HepG2 (cell line): ENCODE measurements around the gene CES3. TPM values are rescaled to one million over a fixed set of nuclear protein-coding genes. Genes with fewer than 3 reads are reported as not detected.
"Not testable (repeated sequence)": the region's sequence is repeated elsewhere in the genome, so short reads cannot be mapped to it uniquely, and the experiment has no call there.

Experiments
- ATAC-seq: fragments of 200-7000 bp; cut with Tn5 transposase; 3 replicates; pipeline ENCODE4 v1.9.1; 2020; ENCODE audit warnings: mild to moderate bottlenecking, moderate library complexity
- BruUV-seq: library from RNA; stranded (reverse); fragments of 400-500 nt; replicated peaks from 2 replicates; lab custom pipeline; 2021; lab: Mats Ljungman, UMichigan
- CTCF ChIA-PET: fragments of 300-600 bp; formaldehyde crosslinking; extraction: SDS; loops from one replicate; lab custom pipeline; 2021; ENCODE audit warnings: low total read pairs, inconsistent platforms, low intra/inter-chr PET ratio; lab: Yijun Ruan, JAX
- POLR2A ChIA-PET: fragments of 350-600 bp; sonication (Branson Sonifier 250); formaldehyde crosslinking; loops from one replicate; lab custom pipeline; 2020; ENCODE audit warnings: antibody characterized with exemption, inconsistent platforms; lab: Yijun Ruan, JAX
- DNase-seq: peaks from one replicate; pipeline ENCODE4 v3.0.0-alpha.2; 2015; ENCODE audit warnings: low spot score
- FAIRE-seq: peaks from 3 replicates; lab custom pipeline; 2011; peaks lifted over from hg19 to GRCh38; lab: Jason Lieb, UNC
- H2AFZ ChIP-seq: one replicate; pipeline ENCODE4 v1.6.1; 2011; ENCODE audit warnings: low read length, inconsistent platforms
- H3K27ac ChIP-seq: fragments of 300-600 bp; 3 replicates; pipeline ENCODE4 v1.8.0; 2011; ENCODE audit warnings: mixed run types, mild to moderate bottlenecking, mixed read lengths, low read length, inconsistent platforms; ENCODE audit not compliant: insufficient read depth; ENCODE audit errors: extremely low read length
- H3K27me3 ChIP-seq, 2 experiments: fragments of 200-600 bp in 1 of 2; 2 replicates in 1 of 2; 3 replicates in 1 of 2; pipeline versions ENCODE4 v1.6.0 to v1.8.0; 2011; ENCODE audit warnings: low read length in 2 of 2, mild to moderate bottlenecking in 2 of 2, moderate library complexity in 2 of 2, inconsistent platforms in 1 of 2; ENCODE audit not compliant: insufficient read depth in 2 of 2, control insufficient read depth in 1 of 2
- H3K36me3 ChIP-seq, 2 experiments: fragments of 200-600 bp in 1 of 2; replicated peaks in 1 of 2; 2 replicates in 1 of 2; 3 replicates in 1 of 2; pipeline versions ENCODE4 v1.5.1 to v1.8.0; 2011; ENCODE audit warnings: low read length in 2 of 2, inconsistent platforms in 1 of 2; ENCODE audit not compliant: insufficient read depth in 2 of 2, control insufficient read depth in 1 of 2
- H3K4me1 ChIP-seq: 2 replicates; pipeline ENCODE4 v1.5.1; 2012; ENCODE audit warnings: low read length, inconsistent platforms; ENCODE audit not compliant: insufficient read depth
- H3K4me2 ChIP-seq: 2 replicates; pipeline ENCODE4 v1.6.0; 2011; ENCODE audit warnings: low read depth, low read length, inconsistent platforms
- H3K4me3 ChIP-seq, 3 experiments: fragments of 200-600 bp in 1 of 3; sonication (generic), shearing (Covaris generic) in 1 of 3; replicated peaks in 1 of 3; 2 replicates each; pipeline ENCODE4 v1.5.1; 2011 to 2016; ENCODE audit warnings: low read length in 3 of 3, inconsistent platforms in 2 of 3, low read depth in 2 of 3, mild to moderate bottlenecking in 2 of 3, control low read depth in 1 of 3, mixed read lengths in 1 of 3; ENCODE audit not compliant: insufficient read depth in 1 of 3
- H3K79me2 ChIP-seq: one replicate; pipeline ENCODE4 v1.6.1; 2011; ENCODE audit warnings: low read length, inconsistent platforms; ENCODE audit not compliant: insufficient read depth
- H3K9ac ChIP-seq: 2 replicates; pipeline ENCODE4 v1.6.0; 2011; ENCODE audit warnings: mild to moderate bottlenecking, low read depth, low read length, inconsistent platforms; ENCODE audit not compliant: insufficient read depth
- H3K9me3 ChIP-seq: 2 replicates; pipeline ENCODE4 v1.5.1; 2012; ENCODE audit warnings: mild to moderate bottlenecking, low read length
- H4K20me1 ChIP-seq: 2 replicates; pipeline ENCODE4 v1.6.0; 2011; ENCODE audit warnings: inconsistent platforms, mild to moderate bottlenecking, low read length, moderate library complexity; ENCODE audit not compliant: insufficient read depth
- BRF2 ChIP-seq: sonication (generic); formaldehyde crosslinking; IDR thresholded peaks from 2 replicates; pipeline ENCODE4 v1.8.1; 2022; ENCODE audit warnings: mild to moderate bottlenecking, missing genetic modification reagents
- ZC3H13 ChIP-seq: sonication (generic); formaldehyde crosslinking; IDR thresholded peaks from 2 replicates; pipeline ENCODE4 v1.8.1; 2023; ENCODE audit warnings: mild to moderate bottlenecking, missing genetic modification reagents, moderate library complexity
- ZNF121 ChIP-seq: sonication (generic); formaldehyde crosslinking; IDR thresholded peaks from 2 replicates; pipeline ENCODE4 v1.5.0; 2020; ENCODE audit warnings: mild to moderate bottlenecking, missing genetic modification reagents
- ZNF18 ChIP-seq: sonication (generic); formaldehyde crosslinking; IDR thresholded peaks from 2 replicates; pipeline ENCODE4 v1.8.0; 2022; ENCODE audit warnings: mild to moderate bottlenecking, missing genetic modification reagents; ENCODE audit not compliant: insufficient replicate concordance
- ZNF460 ChIP-seq: sonication (generic); formaldehyde crosslinking; IDR thresholded peaks from 2 replicates; pipeline ENCODE4 v1.5.1; 2020; ENCODE audit warnings: missing genetic modification reagents, mild to moderate bottlenecking, borderline replicate concordance
- WGBS: methylation state at CpG from one replicate; pipeline ENCODE4 v1.1.6; 2017; ENCODE audit warnings: low lambda C conversion rate; 5-methylcytosine and 5-hydroxymethylcytosine counted together
- in situ Hi-C: cut with HindIII; loops from 2 replicates; pipeline ENCODE4 v1.10.0; 2017; ENCODE audit warnings: low pct_unique_long_range_greater_than_20kb; ENCODE audit not compliant: extremely low pct_ligation_motif_present
- intact Hi-C: fragments of 100-400 bp; cut with micrococcal nuclease; formaldehyde crosslinking; loops from one replicate; pipeline ENCODE4 v1.10.0; 2022; ENCODE audit not compliant: unreplicated experiment
- polyA plus RNA-seq, 8 experiments: library from polyadenylated mRNA; depleted of rRNA in 3 of 8; stranded (reverse) in 7 of 8; unstranded in 1 of 8; fragments of >200 nt; fragmentation: Illumina TruSeq in 4 of 8; extraction: Trizol in 4 of 8; gene quantifications; 2 replicates each; pipeline versions ENCODE4 v1.2.1 to v1.2.3, GENCODE V29; 2011 to 2016; ENCODE audit warnings: low read depth in 4 of 8, missing spikeins in 1 of 8, mixed read lengths in 1 of 8; ENCODE audit not compliant: insufficient read depth in 1 of 8
- total RNA-seq, 5 experiments: library from RNA; depleted of rRNA; stranded (reverse); fragments of >200 nt; fragmentation: Illumina TruSeq; extraction: Trizol; gene quantifications; 2 replicates each; pipeline ENCODE4 v1.2.3, GENCODE V29; 2016; ENCODE audit warnings: low read depth in 1 of 5

The CES3 gene
- total and polyA plus RNA-seq, 2 of the 13 experiments (the other 11 are each of a cell fraction or from before 2014, with no cell fraction given): 6.6 to 17.4 TPM

- no peak overlapping the region for H3K4me2 ChIP-seq
- FAIRE-seq (no peak), DNase-seq (no peak), ATAC-seq (no peak)
- peak; percentile 89 for TF ChIP-seq ZNF121 (CRISPR knock-in tag)
- no peak for TF ChIP-seq ZNF18 (CRISPR knock-in tag)
- intact Hi-C loops (no loop called here), in situ Hi-C loops (no loop called here)
- ChIA-PET POLR2A (interaction anchor here (0.7 to 1.4 kb wide), 4 partner anchors 10 to 45 kb away, joined by 3 read pairs; partner anchors contain the start of gene CIAO2B), CTCF (no interaction called here)
- peaks cover 26% of the 10 kb centered on the region for H3K4me1 ChIP-seq
- H3K27me3 ChIP-seq: peaks cover 1 to 11% of the 10 kb centered on the region in 2 experiments; a peak in 3 of 5 replicates
- BruUV-seq: no TSS peak
- no peaks in the 10 kb centered on the region for H3K9me3 ChIP-seq
- H3K79me2 ChIP-seq: no peaks in the 10 kb centered on the region
- 96% methylated on average over 5 of the region's 5 CpGs for WGBS
- no peaks in the 10 kb centered on the region; the same call in 1 of the 2 replicates for H4K20me1 ChIP-seq
- no peak overlapping the region for H3K4me3 ChIP-seq
- H3K9ac ChIP-seq: no peak overlapping the region
- peaks cover 29 to 49% of the 10 kb centered on the region in 2 experiments for H3K36me3 ChIP-seq
- no peak overlapping the region for H3K27ac ChIP-seq
- no peak overlapping the region for H2AFZ ChIP-seq
Observed at GRCh38 chr16:66944054-66944441, 17.0 kb upstream of the CES3 start.

GRCh38 chr16:66944971-66945370 is 16.1 kb upstream of the CES3 start:
- TF ChIP-seq ZNF460 (peak; percentile 39; the same call in 1 of the 2 replicates), BRF2 (0 out of 2 replicates have a peak, but pooled peaks have one; percentile 9), ZC3H13 (CRISPR knock-in tag) (0 out of 2 replicates have a peak, but pooled peaks have one; percentile 52)
- TF ChIP-seq, all 625 proteins: peak for 3; not testable (repeated sequence) for 622
- H3K36me3 ChIP-seq: peaks cover 23 to 40% of the 10 kb centered on the region in 2 experiments
- H3K9ac ChIP-seq, CTCF ChIA-PET, H3K9me3 ChIP-seq, H3K27ac ChIP-seq, H3K79me2 ChIP-seq, FAIRE-seq, BruUV-seq, H3K4me3 ChIP-seq, DNase-seq, ATAC-seq, H4K20me1 ChIP-seq, intact Hi-C loops, in situ Hi-C loops, H3K4me2 ChIP-seq, H2AFZ ChIP-seq: not testable (repeated sequence)
- H3K4me1 ChIP-seq: peaks cover 34% of the 10 kb centered on the region
- POLR2A ChIA-PET: interaction anchor here (1.0 kb wide), 1 partner anchor 9 kb away, joined by 3 read pairs; no protein-coding TSS in a partner anchor
- H3K27me3 ChIP-seq: peaks cover 4 to 20% of the 10 kb centered on the region in 2 experiments; a peak in 4 of 5 replicates
- WGBS: 93% methylated on average over 9 of the region's 9 CpGs
